Suprapubic skin (tissue), 4 donors: ENCODE measurements around the gene CLDN18. TPM values are rescaled to one million over a fixed set of nuclear protein-coding genes. Genes with fewer than 3 reads are reported as not detected.

Experiments used
- DNase-seq, 2 donors: peaks; one replicate each; pipeline ENCODE4 v3.0.0-alpha.2; 2019; ENCODE audit warnings: low spot score in 2 of 2
- H3K27ac ChIP-seq: fragments of 200-600 bp; sonication (generic); one replicate; pipeline ENCODE4 v1.5.1; 2019
- H3K27me3 ChIP-seq: fragments of 200-600 bp; sonication (generic); one replicate; pipeline ENCODE4 v1.5.1; 2019
- H3K36me3 ChIP-seq: fragments of 200-600 bp; sonication (generic); one replicate; pipeline ENCODE4 v1.5.1; 2019
- H3K4me1 ChIP-seq: fragments of 200-600 bp; sonication (generic); one replicate; pipeline ENCODE4 v1.5.1; 2019
- H3K4me3 ChIP-seq: fragments of 200-600 bp; sonication (generic); one replicate; pipeline ENCODE4 v1.5.1; 2019; ENCODE audit warnings: mild to moderate bottlenecking
- H3K9me3 ChIP-seq: fragments of 200-600 bp; sonication (generic); one replicate; pipeline ENCODE4 v1.5.1; 2019
- CTCF ChIP-seq, 2 donors: fragments of 200-600 bp in 1 of 2; fragments of 450-650 bp in 1 of 2; sonication (generic) in 1 of 2; IDR thresholded peaks; one replicate each; pipeline ENCODE4 v1.5.1; 2016 to 2019; ENCODE audit warnings: antibody characterized with exemption in 2 of 2, mild to moderate bottlenecking in 1 of 2, moderate library complexity in 1 of 2
- EP300 ChIP-seq: sonication (generic); formaldehyde crosslinking; IDR thresholded peaks from one replicate; pipeline ENCODE4 v1.6.1; 2017; ENCODE audit warnings: antibody characterized with exemption
- POLR2A ChIP-seq, 2 donors: fragments of 450-650 bp; IDR thresholded peaks; one replicate each; pipeline ENCODE4 v1.6.1; 2017; ENCODE audit warnings: antibody characterized with exemption in 2 of 2, mild to moderate bottlenecking in 2 of 2, moderate library complexity in 2 of 2
- POLR2AphosphoS5 ChIP-seq, 3 donors: sonication (generic); formaldehyde crosslinking; IDR thresholded peaks; one replicate each; pipeline ENCODE4 v1.6.1; 2017; ENCODE audit warnings: antibody characterized with exemption in 3 of 3
- WGBS: methylation state at CpG from one replicate; pipeline ENCODE4 v1.1.5; 2018; 5-methylcytosine and 5-hydroxymethylcytosine counted together
- total RNA-seq, 4 donors: library from RNA; depleted of rRNA; stranded (reverse); fragments of >200 nt; gene quantifications; one replicate each; pipeline ENCODE4 v1.1.0, GENCODE V29; 2016

Gene CLDN18
- total RNA-seq, 4 donors from 2014 or later: not detected

- WGBS: 90% methylated on average over 9 of the region's 9 CpGs
- peaks cover 6% of the 10 kb centered on the region for H3K36me3 ChIP-seq
Observed at GRCh38 chr3:138049157-138049919, 39.4 kb downstream of the CLDN18 start.

GRCh38 chr3:138051947-138052802, 42.2 kb downstream of the CLDN18 start:
- H3K4me3 ChIP-seq: no peak overlapping the region
- no peaks in the 10 kb centered on the region for H3K27me3 ChIP-seq
- peak in 1 of 2 donors; percentile 32 for TF ChIP-seq CTCF (IDR thresholded peaks at IDR 0.05)
- TF ChIP-seq POLR2AphosphoS5 (IDR thresholded peaks at IDR 0.05): no peak
- TF ChIP-seq POLR2A (IDR thresholded peaks at IDR 0.05): no peak
- H3K27ac ChIP-seq: no peak overlapping the region
- WGBS: 64% methylated on average over 8 of the region's 8 CpGs
- no peaks in the 10 kb centered on the region for H3K4me1 ChIP-seq
- no peaks in the 10 kb centered on the region for H3K9me3 ChIP-seq
- H3K36me3 ChIP-seq: peaks cover 6% of the 10 kb centered on the region
- DNase-seq: no peak

More at GRCh38 chr3:138049157-138049919, 39.4 kb downstream of the CLDN18 start:
- H3K9me3 ChIP-seq: no peaks in the 10 kb centered on the region
- H3K4me3 ChIP-seq: no peak overlapping the region
- no peaks in the 10 kb centered on the region for H3K27me3 ChIP-seq
- H3K4me1 ChIP-seq: no peaks in the 10 kb centered on the region
- TF ChIP-seq EP300 (no peak), POLR2A (IDR thresholded peaks at IDR 0.05) (no peak), POLR2AphosphoS5 (IDR thresholded peaks at IDR 0.05) (no peak), CTCF (IDR thresholded peaks at IDR 0.05) (no peak)
- H3K27ac ChIP-seq: no peak overlapping the region
- DNase-seq: no peak

GRCh38 chr3:138054057-138054456, 44.1 kb downstream of the CLDN18 start:
- Histone ChIP-seq H3K36me3 (peaks cover 2% of the 10 kb centered on the region), H3K27me3 (no peaks in the 10 kb centered on the region), H3K9me3 (no peaks in the 10 kb centered on the region), H3K4me3 (no peak overlapping the region), H3K4me1 (no peaks in the 10 kb centered on the region), H3K27ac (no peak overlapping the region)
- TF ChIP-seq EP300 (no peak), POLR2AphosphoS5 (IDR thresholded peaks at IDR 0.05) (no peak), POLR2A (IDR thresholded peaks at IDR 0.05) (no peak), CTCF (IDR thresholded peaks at IDR 0.05) (no peak)
- DNase-seq: no peak
- 100% methylated on average over 1 of the region's 1 CpG for WGBS

- TF ChIP-seq POLR2A (IDR thresholded peaks at IDR 0.05): no peak
- no peak for TF ChIP-seq POLR2AphosphoS5 (IDR thresholded peaks at IDR 0.05)
- TF ChIP-seq EP300: no peak
- no peak for TF ChIP-seq CTCF (IDR thresholded peaks at IDR 0.05)
- Histone ChIP-seq H3K27me3 (no peaks in the 10 kb centered on the region), H3K36me3 (peaks cover 9% of the 10 kb centered on the region), H3K4me3 (no peak overlapping the region), H3K9me3 (no peaks in the 10 kb centered on the region), H3K27ac (no peak overlapping the region), H3K4me1 (no peaks in the 10 kb centered on the region)
- 91% methylated on average over 3 of the region's 3 CpGs for WGBS
- DNase-seq: no peak
Observed at GRCh38 chr3:138057384-138057783, 47.4 kb downstream of the CLDN18 start.

- H3K27ac ChIP-seq: no peak overlapping the region
- H3K27me3 ChIP-seq: no peaks in the 10 kb centered on the region
- H3K4me1 ChIP-seq: no peaks in the 10 kb centered on the region
- DNase-seq: no peak
- peaks cover 26% of the 10 kb centered on the region for H3K36me3 ChIP-seq
- no peak overlapping the region for H3K4me3 ChIP-seq
- no peaks in the 10 kb centered on the region for H3K9me3 ChIP-seq
- TF ChIP-seq POLR2AphosphoS5 (IDR thresholded peaks at IDR 0.05) (no peak), CTCF (IDR thresholded peaks at IDR 0.05) (no peak), EP300 (no peak), POLR2A (IDR thresholded peaks at IDR 0.05) (no peak)
Observed at GRCh38 chr3:138059261-138059660, 49.3 kb downstream of the CLDN18 start.
